Activated T-cell treated with anti-CD3 and anti-CD28 coated beads for 1 hour (primary cell): Measurements from ENCODE around the gene QSOX1.
A peak's percentile ranks its signal among the peaks of the same experiment; 100 is the strongest.

Experiments
- DNase-seq: peaks from one replicate; pipeline ENCODE4 v3.0.0-alpha.2; 2020; ENCODE audit warnings: low read depth

The QSOX1 gene

DNA sequence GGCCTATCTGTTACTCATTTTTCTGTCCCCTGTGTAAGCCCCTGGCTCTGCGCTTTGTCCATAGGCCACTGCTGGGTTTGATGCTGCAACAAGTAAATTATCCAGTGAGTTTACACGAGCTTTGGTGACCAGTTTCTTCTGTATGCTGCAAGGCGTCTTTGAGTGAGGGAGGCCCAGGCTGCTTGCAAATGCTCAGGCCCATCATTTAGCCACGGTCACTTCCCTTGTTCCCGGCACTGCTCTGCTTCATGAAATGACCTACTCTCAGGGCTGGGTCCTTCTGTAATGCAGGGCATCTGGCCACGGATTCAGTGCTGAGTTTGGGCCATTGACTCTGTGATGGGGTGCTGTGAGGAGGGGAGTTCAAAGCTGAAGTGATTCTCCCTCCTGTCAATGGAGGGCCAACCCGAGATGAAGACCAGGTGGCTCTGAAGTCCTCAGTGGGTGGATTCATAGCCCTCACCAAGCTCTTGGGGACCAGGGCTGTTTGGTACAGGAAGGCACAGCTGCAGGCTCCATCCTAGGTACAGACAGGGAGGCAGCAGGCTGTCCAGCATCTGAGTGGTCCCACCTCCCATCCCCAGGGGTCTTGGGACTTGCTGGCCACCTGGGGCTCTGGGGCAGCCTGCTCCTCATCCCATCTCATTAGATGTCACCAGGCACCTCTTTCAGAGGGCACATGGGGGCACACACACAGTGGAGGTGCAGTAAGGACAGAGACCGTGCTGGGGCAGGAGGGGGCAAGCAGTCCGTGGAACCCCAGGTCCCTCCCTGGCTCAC is 97.0 kb downstream of the QSOX1 start:
- no peak for DNase-seq

- peak; percentile 50 for DNase-seq
These were observed 98.2 kb downstream of the QSOX1 start for GRCh38 chr1:180252638-180253536.
